ENCODE measurements around the gene CRYBG1. TPM values are rescaled to one million over a fixed set of nuclear protein-coding genes. Genes with fewer than 3 reads are reported as not detected.

CRYBG1 gene
- total RNA-seq, 1 experiment from 2014 or later, result 10.1 TPM

DNA sequence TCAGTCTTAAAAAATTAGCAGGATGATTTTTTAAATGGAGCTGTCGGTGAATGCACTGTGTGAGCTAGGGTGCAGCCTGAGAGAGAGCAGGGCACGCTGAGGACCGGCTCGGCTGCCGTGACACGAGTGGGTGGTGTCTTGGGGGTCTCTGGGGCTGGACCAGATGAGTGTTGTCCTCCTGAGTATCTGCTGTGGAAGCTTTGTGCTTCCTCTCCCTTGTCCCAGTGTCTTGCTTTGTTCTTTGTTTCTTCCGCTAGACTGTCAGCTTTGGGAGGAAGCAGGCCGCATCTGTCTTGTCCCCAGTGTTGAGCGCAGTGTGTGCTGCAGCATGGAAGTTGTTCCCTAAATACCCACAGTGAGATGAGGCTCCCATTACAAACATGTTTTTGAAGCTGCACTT lies 179.4 kb downstream of the CRYBG1 start:
- Mint-ChIP-seq H3K4me3 (no peak overlapping the region), H3K27ac (peak overlapping the region; percentile 18; the same call in 1 of the 2 replicates), H3K36me3 (no peaks in the 10 kb centered on the region), H3K4me1 (peaks cover 10% of the 10 kb centered on the region), H3K9me3 (no peaks in the 10 kb centered on the region), H3K27me3 (ENCODE audit: low read depth) (no peaks in the 10 kb centered on the region)
- ATAC-seq, result peak; percentile 38; the same call in 1 of the 2 replicates
- ChIA-PET CTCF (interaction anchor here (1.3 to 1.6 kb wide), 3 partner anchors 31 to 439 kb away, joined by 3 to 5 read pairs (median 4); no protein-coding TSS in a partner anchor), POLR2A (no interaction called here)
- no peak for TF ChIP-seq ZNF317 (CRISPR knock-in tag; IDR thresholded peaks at IDR 0.05; ENCODE audit: borderline replicate concordance, low read depth)
- TF ChIP-seq TEAD4 (CRISPR knock-in tag; IDR thresholded peaks at IDR 0.05), result no peak
- TF ChIP-seq TEAD1 (CRISPR knock-in tag; IDR thresholded peaks at IDR 0.05), result no peak
- TF ChIP-seq, protein P1, sequence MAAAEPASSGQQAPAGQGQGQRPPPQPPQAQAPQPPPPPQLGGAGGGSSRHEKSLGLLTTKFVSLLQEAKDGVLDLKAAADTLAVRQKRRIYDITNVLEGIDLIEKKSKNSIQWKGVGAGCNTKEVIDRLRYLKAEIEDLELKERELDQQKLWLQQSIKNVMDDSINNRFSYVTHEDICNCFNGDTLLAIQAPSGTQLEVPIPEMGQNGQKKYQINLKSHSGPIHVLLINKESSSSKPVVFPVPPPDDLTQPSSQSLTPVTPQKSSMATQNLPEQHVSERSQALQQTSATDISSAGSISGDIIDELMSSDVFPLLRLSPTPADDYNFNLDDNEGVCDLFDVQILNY (CRISPR knock-in tag; IDR thresholded peaks at IDR 0.05), result no peak
- TF ChIP-seq ATF1 (CRISPR knock-in tag; IDR thresholded peaks at IDR 0.05), result no peak
- TF ChIP-seq, protein P2, sequence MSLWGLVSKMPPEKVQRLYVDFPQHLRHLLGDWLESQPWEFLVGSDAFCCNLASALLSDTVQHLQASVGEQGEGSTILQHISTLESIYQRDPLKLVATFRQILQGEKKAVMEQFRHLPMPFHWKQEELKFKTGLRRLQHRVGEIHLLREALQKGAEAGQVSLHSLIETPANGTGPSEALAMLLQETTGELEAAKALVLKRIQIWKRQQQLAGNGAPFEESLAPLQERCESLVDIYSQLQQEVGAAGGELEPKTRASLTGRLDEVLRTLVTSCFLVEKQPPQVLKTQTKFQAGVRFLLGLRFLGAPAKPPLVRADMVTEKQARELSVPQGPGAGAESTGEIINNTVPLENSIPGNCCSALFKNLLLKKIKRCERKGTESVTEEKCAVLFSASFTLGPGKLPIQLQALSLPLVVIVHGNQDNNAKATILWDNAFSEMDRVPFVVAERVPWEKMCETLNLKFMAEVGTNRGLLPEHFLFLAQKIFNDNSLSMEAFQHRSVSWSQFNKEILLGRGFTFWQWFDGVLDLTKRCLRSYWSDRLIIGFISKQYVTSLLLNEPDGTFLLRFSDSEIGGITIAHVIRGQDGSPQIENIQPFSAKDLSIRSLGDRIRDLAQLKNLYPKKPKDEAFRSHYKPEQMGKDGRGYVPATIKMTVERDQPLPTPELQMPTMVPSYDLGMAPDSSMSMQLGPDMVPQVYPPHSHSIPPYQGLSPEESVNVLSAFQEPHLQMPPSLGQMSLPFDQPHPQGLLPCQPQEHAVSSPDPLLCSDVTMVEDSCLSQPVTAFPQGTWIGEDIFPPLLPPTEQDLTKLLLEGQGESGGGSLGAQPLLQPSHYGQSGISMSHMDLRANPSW (CRISPR knock-in tag; conservative IDR thresholded peaks at IDR 0.05; ENCODE audit: low read depth), result no peak
- TF ChIP-seq NFYB (CRISPR knock-in tag; conservative IDR thresholded peaks at IDR 0.05; ENCODE audit: low read depth), result no peak
- no peak for DNase-seq (ENCODE audit: low spot score)

DNA sequence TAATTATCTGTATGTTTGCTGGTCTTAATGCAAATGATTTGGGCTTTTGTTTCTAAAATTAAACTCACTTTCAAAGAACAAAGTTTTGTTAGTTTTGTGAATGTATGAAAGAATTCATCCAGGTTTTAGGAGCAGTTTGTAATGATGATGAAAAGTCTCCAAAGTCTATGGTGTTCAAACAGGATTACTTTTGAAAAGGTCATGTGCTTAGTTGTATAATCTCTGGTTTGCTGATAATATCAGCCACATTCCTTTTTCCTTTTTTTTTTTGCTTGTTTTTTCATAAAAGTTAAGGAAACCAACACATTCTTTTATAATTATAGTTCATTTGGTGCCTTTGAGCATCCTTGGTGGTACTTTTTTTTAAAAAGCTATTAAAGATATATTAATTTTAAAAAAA lies 179.9 kb downstream of the CRYBG1 start:
- Mint-ChIP-seq H3K27ac (no peak overlapping the region), H3K27me3 (ENCODE audit: low read depth) (no peaks in the 10 kb centered on the region), H3K36me3 (no peaks in the 10 kb centered on the region), H3K4me1 (peaks cover 10% of the 10 kb centered on the region), H3K9me3 (no peaks in the 10 kb centered on the region), H3K4me3 (no peak overlapping the region)
- CTCF ChIA-PET, result interaction anchor here (1.6 kb wide), 2 partner anchors 31 to 201 kb away, joined by 4 to 5 read pairs; no protein-coding TSS in a partner anchor
- no peak for TF ChIP-seq GABPB1 (CRISPR knock-in tag; IDR thresholded peaks at IDR 0.05)
- TF ChIP-seq ZNF121 (CRISPR knock-in tag; IDR thresholded peaks at IDR 0.05), result no peak
- TF ChIP-seq, protein P3, sequence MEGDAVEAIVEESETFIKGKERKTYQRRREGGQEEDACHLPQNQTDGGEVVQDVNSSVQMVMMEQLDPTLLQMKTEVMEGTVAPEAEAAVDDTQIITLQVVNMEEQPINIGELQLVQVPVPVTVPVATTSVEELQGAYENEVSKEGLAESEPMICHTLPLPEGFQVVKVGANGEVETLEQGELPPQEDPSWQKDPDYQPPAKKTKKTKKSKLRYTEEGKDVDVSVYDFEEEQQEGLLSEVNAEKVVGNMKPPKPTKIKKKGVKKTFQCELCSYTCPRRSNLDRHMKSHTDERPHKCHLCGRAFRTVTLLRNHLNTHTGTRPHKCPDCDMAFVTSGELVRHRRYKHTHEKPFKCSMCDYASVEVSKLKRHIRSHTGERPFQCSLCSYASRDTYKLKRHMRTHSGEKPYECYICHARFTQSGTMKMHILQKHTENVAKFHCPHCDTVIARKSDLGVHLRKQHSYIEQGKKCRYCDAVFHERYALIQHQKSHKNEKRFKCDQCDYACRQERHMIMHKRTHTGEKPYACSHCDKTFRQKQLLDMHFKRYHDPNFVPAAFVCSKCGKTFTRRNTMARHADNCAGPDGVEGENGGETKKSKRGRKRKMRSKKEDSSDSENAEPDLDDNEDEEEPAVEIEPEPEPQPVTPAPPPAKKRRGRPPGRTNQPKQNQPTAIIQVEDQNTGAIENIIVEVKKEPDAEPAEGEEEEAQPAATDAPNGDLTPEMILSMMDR (IDR thresholded peaks at IDR 0.05), result no peak
- no peak for TF ChIP-seq ESRRA (CRISPR knock-in tag; IDR thresholded peaks at IDR 0.05; ENCODE audit: borderline replicate concordance)
- TF ChIP-seq, protein P4, sequence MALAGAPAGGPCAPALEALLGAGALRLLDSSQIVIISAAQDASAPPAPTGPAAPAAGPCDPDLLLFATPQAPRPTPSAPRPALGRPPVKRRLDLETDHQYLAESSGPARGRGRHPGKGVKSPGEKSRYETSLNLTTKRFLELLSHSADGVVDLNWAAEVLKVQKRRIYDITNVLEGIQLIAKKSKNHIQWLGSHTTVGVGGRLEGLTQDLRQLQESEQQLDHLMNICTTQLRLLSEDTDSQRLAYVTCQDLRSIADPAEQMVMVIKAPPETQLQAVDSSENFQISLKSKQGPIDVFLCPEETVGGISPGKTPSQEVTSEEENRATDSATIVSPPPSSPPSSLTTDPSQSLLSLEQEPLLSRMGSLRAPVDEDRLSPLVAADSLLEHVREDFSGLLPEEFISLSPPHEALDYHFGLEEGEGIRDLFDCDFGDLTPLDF (CRISPR knock-in tag; IDR thresholded peaks at IDR 0.05), result no peak
- TF ChIP-seq ZNF138 (CRISPR knock-in tag; conservative IDR thresholded peaks at IDR 0.05), result no peak
- TF ChIP-seq, protein P5, sequence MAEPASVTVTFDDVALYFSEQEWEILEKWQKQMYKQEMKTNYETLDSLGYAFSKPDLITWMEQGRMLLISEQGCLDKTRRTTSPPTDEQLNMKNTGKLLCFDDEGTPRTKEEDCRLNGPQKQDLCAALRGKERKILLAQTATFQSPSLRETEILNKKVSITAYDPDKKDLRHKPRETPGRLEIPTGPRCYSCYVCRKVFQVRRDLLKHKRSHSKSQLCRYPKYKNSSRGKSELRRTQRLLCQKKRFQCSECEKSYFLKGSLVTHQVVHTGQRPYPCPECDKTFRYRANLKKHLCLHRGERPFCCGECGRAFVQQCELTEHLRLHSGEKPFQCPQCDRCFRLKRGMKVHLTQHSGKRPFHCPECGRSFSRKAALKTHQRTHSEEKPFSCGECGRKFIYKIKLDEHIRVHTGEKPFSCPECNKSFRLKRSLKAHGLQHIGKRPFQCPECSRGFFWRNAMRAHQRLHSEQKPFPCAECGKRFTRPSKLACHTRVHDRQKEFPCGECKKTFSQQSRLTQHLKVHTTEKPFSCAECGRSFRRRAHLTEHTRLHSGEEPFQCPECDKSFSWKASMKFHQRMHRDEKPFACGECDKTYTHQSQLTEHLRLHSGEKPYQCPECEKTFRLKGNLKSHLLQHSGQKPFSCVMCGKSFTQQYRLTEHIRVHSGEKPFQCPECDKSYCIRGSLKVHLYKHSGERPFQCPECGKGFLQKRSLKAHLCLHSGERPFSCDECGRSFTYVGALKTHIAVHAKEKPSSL (CRISPR knock-in tag; conservative IDR thresholded peaks at IDR 0.05), result no peak
- ATAC-seq (no peak), DNase-seq (ENCODE audit: low spot score) (no peak)
- POLR2A ChIA-PET, result no interaction called here

All from WTC11 (cell line).